Left cardiac atrium (tissue), 4 donors: ENCODE data around the gene KCNIP4. TPM values are rescaled to one million over a fixed set of nuclear protein-coding genes. Genes with fewer than 3 reads are reported as not detected.

Experiments
- ATAC-seq, 2 donors: fragments of 200-7000 bp; cut with Tn5 transposase; one replicate each; pipeline ENCODE4 v1.9.1; 2020; ENCODE audit warnings: mild to moderate bottlenecking in 2 of 2, moderate library complexity in 2 of 2
- DNase-seq: peaks from one replicate; pipeline ENCODE4 v3.0.0-alpha.2; 2020
- intact Hi-C, 2 donors: fragments of 100-400 bp; cut with DNase I; formaldehyde crosslinking; loops; one replicate each; pipeline versions ENCODE4 v1.14.1 to v1.15.1; 2022 to 2023
- total RNA-seq, 2 donors: library from RNA; stranded (reverse); fragmentation: NEBNext Ultra II Directional; extraction: Animal tissue kit (Norgen Biotek cat#: 25700); gene quantifications; one replicate each; pipeline ENCODE4 v1.2.1, GENCODE V29; 2021
- donor health status: DM: no; HTN: yes; CAD: no.
- donor health status: DM: no; HTN: yes; CAD: no; lungs with severe emphysema.
- donor health status: DM: yes; HTN: yes; CAD: no.
- donor health status: Dilated cardiomyopathy.

The KCNIP4 gene
- total RNA-seq, 2 donors from 2014 or later, result not detected

DNA sequence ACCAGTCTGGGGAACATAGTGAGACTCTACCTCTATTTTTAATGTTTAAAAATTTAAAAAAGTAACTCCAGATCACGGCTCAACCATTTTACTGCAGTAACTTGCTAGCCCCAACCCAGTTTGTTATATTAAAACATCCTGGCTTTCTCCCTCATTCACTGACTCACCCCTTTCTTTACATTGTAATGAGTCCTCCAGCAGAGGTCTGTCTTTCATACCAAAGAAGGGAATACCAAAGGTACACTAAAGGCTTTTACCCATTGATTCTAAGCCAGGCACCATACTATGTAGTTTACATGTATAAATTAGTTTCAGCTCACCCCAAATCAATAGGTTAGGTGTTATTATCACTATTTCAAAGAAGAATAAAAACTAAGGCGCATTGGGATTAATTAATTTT is 961.4 kb downstream of the KCNIP4 start:
- ATAC-seq (no peak), DNase-seq (no peak)
- intact Hi-C loops, result no loop called here

DNA sequence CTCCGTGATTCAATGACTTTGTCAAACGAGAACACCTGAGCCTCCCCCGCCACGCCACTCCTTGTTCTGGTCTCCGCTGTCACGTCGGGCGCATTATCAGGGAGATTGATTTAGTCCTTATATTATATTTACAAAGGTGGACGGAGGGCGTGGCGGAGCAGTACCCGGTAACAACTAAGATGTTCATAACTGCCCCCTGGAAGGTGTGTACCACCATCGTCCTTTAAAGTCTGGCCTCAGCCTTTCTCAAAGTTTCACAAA is 964.1 kb downstream of the KCNIP4 start:
- DNase-seq (no peak), ATAC-seq (no peak)
- intact Hi-C loops, result no loop called here

DNA sequence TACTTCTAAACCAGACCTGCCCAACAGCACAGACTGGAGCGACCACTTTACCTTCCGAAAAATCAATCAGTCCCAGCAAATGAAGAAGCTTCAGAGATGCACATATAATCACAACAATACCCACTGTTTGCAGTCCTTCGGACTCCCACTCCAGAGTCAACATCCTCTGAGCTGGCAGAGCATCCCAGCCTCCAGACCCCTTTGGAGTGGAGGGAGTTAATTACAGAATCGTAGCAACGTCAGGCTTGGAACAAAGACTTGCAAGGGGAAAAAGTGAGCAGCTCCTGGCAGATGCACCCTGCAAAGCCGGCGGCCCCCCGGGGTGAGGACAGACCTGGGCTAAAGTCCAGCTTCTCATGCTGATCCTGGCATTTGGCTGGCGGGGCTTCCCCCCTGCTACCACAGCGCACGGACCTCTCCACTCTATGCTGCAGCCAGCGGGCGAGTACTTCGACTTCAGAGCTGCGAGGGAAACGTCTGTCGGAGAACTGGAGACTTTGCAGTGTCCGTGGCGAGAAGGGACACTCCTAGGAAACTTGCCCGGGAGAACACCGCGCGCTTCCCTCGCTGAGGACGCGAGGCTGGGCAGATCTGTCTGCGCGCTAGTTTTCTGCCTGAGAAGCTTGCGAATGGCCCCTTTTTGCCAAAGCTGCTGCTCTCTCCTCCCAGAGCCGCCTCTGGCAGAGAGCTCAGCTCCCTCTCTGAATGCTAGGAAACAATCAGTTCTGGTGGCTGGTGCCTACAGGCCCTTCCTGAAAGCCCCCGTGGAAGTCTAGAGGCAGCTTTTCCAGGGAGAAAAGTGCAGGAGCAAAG is 964.6 kb downstream of the KCNIP4 start:
- intact Hi-C loops, result no loop called here
- ATAC-seq (no peak), DNase-seq (no peak)

DNA sequence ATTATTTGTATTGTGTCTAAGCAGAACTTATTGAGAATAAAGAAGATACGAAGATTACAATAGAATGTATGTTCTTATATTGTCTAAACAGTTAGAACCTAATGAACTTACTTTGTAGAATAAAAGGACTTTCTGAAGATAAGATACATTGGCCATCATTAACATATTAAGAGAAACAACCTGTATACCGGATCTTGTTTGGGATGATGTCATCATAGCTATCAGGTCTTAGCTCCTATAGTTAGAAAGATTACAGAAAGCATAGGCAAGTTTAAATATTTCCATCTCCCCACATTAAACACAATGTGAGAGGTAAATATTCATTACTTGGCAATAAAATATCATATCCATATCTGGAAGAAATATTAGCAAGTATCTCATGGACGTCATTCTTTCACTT is 966.0 kb downstream of the KCNIP4 start:
- no peak for ATAC-seq
- no peak for DNase-seq
- intact Hi-C loops, result no loop called here

DNA sequence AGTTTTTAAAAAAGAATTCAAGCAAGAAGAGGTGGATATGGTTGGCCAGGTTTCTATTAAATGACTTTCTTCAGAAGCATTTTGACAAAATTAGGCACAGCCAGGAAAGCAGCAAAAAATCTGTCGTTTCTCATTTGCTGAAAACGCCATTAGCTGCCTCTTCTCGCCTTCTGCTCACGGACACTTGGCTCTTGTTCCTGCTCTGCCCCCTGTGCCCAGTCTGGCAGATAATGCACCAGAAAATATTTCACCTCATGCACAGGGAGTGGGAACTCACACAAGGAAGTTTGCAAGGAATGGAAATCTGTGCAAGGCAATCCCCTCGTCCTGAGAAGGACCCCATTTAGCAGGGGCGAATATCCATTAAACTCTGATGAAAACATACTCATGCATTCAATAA is 988.3 kb downstream of the KCNIP4 start:
- intact Hi-C loops, result no loop called here
- no peak for ATAC-seq
- no peak for DNase-seq

DNA sequence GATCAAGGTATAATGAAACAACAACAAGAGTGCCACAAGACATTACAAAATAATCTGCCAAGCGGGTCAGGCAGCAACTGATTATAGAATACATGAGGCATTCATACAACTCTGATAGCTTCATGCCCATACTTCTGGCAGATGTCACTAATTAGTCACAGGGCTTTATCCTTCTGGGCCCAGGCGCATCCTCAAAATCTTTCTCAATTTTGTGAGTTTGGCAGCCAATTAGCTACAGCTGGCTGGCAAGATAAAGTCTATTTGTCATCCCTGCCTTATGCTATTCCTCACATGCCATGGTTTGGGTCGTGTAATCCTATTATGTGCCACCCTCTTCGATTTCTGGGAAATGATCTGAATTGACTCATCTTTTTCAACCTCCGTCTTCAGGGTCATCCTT is 994.0 kb downstream of the KCNIP4 start:
- intact Hi-C loops, result no loop called here
- DNase-seq, result no peak
- ATAC-seq, result no peak

DNA sequence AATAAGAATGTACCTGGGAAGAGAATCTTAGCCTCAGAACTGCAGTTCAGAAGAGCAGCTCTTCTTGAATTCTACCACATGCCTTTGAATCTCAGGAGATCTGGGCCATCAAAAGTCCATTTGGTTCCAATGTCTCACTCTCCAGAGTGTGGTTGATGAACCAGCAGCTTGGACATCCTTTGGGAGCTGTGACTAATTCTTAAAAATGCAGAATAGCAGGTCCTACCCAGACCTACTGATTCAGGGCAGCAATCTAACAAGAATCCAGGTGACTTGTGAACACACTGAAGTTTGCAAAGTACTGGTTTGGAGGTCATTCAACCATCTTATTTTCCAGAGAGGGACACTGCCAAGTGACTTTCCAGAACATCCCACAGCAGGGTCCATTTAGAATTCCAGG is 1003.6 kb downstream of the KCNIP4 start:
- no peak for ATAC-seq
- intact Hi-C loops, result no loop called here
- DNase-seq, result no peak

DNA sequence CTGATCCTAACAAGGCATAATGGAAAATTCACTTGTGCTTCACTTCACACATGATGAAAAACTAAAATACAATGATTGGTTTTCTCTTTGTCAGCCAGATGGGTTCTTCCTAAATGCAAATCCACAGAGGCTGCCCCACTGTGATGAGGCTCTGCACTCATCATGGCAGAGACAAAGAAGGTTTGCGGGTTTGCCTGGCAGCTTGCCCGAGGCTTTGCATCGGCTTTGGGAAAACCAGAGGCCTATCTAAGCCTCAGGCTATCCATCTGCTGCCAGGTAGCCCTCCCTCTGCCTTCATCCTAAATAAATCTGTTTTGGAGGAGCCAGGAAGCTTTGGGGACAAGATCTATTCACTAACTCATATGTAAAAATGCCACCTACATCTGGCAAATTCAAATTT is 1004.1 kb downstream of the KCNIP4 start:
- ATAC-seq (no peak), DNase-seq (no peak)
- intact Hi-C loops, result no loop called here

DNA sequence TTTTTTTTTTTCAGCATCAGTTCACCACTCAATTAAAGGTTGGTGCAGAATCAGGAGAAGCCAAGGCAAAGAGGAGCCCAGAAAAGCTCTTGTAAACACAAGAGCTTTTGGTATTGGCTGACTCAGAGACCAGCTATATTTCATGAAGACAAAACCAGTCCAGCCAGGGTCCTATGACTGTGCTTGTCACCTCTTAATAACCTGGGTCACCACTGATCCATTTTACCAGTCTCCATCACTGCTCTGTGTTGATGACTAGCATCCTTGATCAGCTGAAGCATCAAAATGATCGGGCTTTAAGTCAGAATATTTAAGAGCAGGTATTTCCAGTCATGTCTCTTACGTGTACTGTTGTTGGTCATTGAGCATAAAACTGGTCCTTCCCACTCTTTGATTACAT is 1010.4 kb downstream of the KCNIP4 start:
- DNase-seq (no peak), ATAC-seq (no peak)
- intact Hi-C loops, result no loop called here

DNA sequence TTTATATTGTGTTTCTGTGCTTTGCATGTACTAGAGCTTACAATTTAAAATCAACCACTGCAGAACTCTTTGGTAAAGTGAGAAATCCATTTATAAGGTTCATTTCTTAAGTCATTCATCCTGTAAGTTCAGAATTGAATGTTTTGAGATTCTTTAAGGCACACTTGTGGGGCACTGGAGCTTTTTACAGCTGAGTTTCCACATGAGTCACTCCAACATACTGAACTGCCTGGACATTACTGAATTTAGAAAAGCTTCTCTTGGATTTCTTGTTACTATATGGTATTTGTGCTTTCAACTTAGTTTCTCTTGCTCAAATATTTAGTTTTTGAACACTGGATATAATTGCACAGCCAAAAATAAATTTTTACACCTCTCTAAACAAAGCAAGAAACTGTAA is 1022.0 kb downstream of the KCNIP4 start:
- DNase-seq (no peak), ATAC-seq (no peak)
- intact Hi-C loops, result no loop called here

DNA sequence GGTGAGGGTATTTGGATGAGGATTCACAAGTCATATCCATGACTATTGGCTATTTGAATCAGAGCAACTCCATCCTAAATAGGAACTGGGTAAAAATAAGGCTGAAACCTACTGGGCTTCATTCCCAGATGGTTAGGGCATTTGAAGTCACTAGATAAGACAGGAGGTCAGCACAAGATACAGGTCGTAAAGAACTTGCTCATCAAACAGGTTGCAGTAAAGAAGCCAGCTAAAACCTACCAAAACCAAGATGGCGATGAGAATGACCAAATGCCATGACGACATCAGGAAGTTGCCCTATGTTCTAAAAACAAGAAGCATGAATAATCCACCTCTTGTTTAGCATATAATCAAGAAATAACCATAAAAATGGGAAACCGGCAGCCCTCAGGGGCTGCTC is 1023.4 kb downstream of the KCNIP4 start:
- intact Hi-C loops, result no loop called here
- ATAC-seq, result no peak
- DNase-seq, result no peak

DNA sequence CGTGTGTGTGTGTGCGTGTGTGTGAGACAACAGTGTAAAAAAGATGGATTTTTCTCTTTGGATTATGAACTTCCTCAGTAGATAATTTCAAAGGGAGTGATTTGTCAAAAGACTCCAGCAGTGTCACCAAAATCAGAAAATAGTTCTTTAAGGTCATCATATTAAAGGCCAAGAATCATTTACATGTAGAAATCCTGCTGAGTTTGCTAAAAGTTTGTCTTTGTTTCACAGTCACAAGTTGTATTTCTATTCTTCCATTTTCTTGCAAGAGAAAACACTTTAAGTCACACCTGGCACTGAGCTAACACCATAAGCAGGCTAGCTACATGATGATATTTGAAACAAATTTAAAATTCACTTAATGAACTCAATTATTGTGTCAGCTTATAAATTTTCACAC is 1025.6 kb downstream of the KCNIP4 start:
- intact Hi-C loops, result no loop called here
- DNase-seq, result no peak
- no peak for ATAC-seq

DNA sequence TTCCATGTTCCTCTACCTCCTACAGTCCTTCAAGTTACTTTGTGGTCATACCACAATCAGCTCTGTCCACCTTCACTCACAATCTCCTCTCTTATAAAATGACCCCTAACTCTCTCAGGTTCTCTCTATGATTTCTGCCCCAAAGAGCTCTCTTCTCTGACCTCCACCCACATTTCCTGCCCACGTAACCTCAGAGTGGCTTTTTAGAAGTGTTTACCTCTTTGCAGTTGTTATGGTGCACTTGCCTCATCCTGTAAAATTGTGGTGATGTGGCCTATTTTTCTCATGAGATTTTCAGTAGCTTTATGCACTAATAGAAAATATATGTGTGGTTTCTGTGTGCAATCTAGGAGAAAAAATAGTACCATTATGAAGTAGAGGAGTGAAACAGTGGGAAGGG is 1032.5 kb downstream of the KCNIP4 start:
- intact Hi-C loops, result no loop called here
- ATAC-seq (no peak), DNase-seq (no peak)

DNA sequence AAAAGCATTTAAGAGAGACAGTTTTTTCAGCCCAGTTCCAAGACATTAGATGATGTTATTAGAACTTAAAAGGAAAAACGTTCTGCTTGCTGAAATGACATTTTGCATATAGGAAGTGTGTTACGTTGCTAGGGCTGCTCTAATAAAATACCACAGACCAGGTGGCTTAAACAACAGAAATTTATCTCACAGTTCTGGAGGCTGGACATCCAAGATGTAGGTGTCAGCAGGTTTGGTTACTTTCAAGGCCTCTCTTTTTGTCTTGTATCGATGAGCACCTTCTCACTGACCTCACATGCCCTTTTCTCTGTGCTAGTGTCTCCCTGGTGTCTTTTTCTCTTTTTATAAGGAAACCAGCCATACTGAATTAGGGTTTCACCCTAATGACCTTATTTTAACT is 1043.6 kb downstream of the KCNIP4 start:
- ATAC-seq (no peak), DNase-seq (no peak)
- intact Hi-C loops, result no loop called here

DNA sequence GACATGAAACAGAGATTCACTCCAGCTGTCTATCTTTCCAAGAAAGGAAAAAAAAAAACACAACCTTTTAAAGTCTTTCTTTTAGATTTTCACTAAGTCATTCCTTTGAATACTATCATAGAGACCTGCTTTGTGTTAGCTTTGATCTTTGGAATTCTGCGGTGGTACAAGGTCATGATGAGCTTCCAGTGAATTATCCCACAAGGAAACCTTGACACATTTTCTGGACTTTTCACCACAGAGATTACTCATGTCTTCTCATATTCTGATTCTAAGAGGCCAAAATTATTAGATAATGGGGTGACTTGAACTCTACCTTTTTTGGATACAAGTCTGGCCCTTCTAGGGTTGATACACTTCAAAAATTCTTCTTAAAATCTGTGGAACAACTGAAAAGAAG is 1046.7 kb downstream of the KCNIP4 start:
- DNase-seq, result no peak
- intact Hi-C loops, result no loop called here
- no peak for ATAC-seq

DNA sequence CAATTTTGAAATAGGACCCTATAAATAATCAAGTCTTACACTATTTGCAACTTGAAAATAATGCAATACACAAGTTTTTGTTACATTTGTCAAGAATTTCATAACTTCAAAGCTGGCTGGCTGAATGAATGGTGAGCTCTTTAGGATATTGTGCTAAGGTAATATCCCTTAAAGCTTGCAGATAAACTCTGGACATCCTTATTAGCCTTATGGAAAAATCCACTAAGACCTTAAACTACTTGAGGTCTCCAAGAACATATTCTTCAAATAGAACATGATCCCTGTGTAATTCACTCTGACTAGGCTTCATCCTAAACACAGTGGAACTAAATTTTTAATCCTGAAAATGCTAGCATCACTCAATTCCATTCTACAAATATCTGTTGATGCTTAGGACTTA is 1049.0 kb downstream of the KCNIP4 start:
- ATAC-seq (no peak), DNase-seq (no peak)
- intact Hi-C loops, result no loop called here

DNA sequence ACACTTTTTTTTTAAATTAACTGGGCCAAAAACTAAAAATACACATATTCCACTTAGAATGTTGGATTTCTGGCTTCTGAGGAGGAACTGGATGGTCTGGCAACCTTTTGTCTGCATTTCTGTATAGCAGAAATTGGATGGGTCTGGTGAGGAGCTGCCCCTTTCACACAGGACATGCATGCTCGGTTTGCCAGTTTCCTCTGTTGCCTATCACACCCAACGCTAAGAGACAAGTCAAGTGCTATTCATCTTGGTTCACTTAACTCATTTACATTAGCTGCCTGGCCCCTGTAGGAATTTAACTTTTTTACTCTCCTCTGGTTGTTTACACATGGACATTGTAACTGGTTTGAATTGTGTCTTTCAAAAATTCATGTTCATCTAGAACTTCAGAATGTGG is 1052.6 kb downstream of the KCNIP4 start:
- intact Hi-C loops, result no loop called here
- DNase-seq (no peak), ATAC-seq (no peak)

DNA sequence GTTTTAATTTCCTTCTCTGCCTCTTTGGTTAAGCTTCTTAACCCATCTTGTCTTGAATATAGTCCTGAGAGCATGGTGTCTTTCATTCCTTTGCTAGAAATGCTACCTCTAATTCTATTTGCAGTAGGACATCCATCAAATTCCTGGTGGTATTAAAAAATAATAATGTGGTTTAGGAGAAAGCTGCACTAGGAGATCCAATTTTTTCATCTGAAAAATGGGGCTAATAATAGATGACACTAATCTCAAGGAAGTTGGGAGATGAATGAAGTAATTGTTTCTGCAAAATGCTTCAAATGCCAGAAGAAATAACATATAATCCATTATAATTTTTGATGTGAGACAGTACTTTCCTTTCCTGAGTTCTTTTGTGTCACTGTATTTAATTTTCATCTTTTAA is 1053.4 kb downstream of the KCNIP4 start:
- no peak for ATAC-seq
- DNase-seq, result no peak
- intact Hi-C loops, result no loop called here

DNA sequence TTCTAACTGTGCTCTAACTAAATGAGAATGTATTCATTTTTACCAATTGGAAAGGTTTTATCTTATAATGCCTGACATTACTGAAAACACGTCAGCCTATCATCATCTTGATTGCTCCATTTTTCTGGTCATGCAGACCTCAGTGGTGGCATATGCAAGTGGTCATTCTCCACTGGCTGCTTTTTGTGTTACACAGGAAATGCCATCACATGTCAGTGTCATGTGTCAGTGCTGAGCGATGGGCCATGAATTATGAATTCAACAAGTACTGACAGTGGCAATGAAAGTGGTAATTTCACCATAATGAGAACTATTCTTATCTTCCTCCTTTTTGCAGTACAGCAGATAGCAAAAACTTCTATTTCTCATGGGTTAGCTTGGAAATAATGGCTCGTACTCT is 1057.8 kb downstream of the KCNIP4 start:
- DNase-seq, result no peak
- ATAC-seq, result no peak
- intact Hi-C loops, result no loop called here

DNA sequence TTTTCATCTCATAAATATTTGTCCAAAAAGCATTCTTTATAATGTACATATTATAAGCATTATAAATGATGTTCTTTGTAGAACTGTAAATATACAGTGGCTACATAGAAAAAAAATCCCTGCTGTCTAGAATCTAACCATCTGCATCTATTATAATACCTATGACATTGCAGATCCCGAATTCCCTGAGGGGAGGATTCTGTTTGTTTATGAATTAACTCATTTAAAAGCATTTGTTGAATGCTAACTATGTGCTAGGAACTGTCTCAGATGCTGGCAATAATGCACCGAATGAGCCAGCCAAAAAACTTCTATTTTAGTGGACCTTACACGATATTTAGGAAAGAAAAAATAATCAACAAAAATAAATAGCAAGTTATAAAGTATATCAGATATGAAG is 1058.7 kb downstream of the KCNIP4 start:
- ATAC-seq (no peak), DNase-seq (no peak)
- intact Hi-C loops, result no loop called here

DNA sequence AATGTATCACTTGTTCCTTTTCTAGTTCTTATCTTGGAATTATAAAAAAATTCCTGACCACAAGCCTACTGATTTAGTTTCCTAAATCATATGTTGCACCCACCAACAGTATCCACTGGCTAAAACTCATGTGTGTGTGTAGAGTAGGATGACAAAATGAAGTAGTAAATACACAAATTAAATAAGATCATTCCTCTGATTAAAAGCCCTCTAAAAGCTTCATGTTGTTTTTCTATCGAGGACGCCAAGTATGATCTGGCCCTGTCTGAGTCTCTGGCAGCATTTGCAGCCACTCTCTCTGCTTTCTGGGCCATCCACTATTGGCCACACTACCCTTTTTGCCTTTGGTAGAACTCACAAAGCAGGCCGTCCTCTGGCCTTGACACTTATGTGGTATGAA is 1064.9 kb downstream of the KCNIP4 start:
- DNase-seq, result no peak
- intact Hi-C loops, result no loop called here
- ATAC-seq, result no peak

DNA sequence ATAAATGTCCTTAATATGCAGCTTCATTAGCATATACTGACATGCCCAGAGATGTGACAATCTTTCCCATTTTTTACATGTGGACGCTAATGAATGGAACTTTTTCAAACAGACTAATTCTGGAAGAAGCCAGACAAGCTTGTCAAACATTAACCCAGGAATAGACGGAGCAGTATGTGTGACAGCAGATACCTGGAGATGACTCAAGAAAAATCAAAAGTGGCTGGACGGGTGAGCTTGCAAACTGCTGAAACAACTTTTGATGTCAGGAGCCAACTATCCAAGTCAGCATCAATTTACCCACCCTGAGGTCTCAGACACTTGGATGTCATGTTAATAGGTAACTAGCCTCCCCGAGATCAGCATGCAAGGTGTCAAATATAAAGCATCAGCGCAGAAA is 1065.3 kb downstream of the KCNIP4 start:
- intact Hi-C loops, result no loop called here
- DNase-seq (no peak), ATAC-seq (no peak)
